DOHH2 (cell line): ENCODE data around the gene PTPRK.

Experiments used
- CTCF ChIP-seq: fragments of 200-600 bp; sonication (generic); IDR thresholded peaks from one replicate; pipeline ENCODE4 v1.5.1; 2014; ENCODE audit warnings: antibody characterized with exemption, mild to moderate bottlenecking, low read depth, low read length; ENCODE audit not compliant: poor library complexity, severe bottlenecking
- EZH2phosphoT487 ChIP-seq: fragments of 200-600 bp; sonication (generic); IDR thresholded peaks from 2 replicates; pipeline ENCODE4 v1.6.1; 2017; ENCODE audit warnings: borderline replicate concordance, mild to moderate bottlenecking, antibody characterized with exemption, low read length, moderate library complexity, mixed read lengths

DNA sequence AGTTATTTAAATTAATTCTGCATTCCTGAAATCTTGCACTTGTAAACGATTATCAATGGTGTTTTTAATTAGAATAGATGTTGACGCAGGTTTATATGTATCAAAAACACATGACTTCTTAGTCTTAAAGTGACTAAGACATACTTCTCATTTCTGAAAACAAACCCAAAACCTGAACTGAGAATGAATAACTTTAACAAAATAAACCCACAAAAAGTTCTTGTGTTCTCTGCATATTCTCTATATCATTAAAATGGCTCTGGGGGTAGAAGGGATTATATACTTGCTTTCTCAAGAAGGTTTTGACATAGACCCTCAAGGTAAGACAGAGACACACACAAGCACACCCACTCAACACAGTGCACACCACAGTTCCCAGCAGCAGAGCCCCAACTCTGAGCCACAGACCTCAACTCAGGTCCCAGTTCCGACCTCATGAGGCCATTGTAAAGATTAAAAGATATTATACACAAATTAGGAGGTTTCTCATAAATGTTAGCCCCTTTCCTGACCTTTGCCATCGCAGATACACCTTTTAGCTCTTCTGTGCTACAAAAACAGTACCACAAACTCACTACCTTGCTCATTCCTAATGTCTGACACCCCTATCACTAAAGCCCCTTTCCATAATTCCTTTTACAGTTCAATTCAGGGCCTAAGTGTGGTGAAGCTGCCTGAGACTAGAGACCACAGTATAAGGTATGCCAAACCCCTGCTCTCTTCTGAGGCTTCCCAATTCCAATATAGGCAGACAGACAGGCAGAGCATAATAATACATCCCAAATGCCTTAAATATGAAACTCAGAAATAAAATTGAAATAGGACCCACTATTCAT, 267.8 kb downstream of the PTPRK start:
- TF ChIP-seq CTCF, result no peak
- TF ChIP-seq EZH2phosphoT487, result no peak
